Subcutaneous adipose tissue (tissue), 4 donors: ENCODE data around the gene CYP2C8. TPM values are rescaled to one million over a fixed set of nuclear protein-coding genes. Genes with fewer than 3 reads are reported as not detected.

Experiments
- total RNA-seq, 4 donors: library from RNA; depleted of rRNA; stranded (reverse); fragments of >200 nt; gene quantifications; one replicate each; pipeline ENCODE4 v1.1.0, GENCODE V29; 2016
- TF ChIP-seq, protein P1 (sequence below): fragments of 450-650 bp; IDR thresholded peaks from one replicate; pipeline ENCODE4 v1.5.1; 2016; ENCODE audit warnings: low read depth, mild to moderate bottlenecking, control low read depth, antibody characterized with exemption, moderate library complexity

CYP2C8 gene
- total RNA-seq, 4 donors from 2014 or later, result not detected

DNA sequence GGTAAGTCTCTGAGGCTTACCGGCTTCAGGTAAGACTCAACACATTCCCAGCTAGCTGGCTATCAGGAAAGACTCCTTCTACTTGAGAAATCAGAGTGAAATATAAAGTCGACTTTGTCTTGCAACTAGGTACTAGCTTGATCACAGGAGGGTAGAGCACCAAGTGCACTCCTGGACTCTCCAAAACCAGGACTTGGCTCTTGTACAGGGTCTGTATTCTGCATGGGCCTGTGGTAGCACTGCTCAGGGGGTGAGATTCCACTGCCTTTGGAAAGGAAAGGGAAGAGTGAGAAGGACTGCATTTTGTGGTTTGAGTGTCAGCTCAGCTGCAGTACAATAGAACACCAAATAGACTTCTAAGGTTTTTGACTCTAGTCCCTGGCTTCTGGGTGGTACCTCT lies 19.4 kb downstream of the CYP2C8 start:
- TF ChIP-seq, protein P1, sequence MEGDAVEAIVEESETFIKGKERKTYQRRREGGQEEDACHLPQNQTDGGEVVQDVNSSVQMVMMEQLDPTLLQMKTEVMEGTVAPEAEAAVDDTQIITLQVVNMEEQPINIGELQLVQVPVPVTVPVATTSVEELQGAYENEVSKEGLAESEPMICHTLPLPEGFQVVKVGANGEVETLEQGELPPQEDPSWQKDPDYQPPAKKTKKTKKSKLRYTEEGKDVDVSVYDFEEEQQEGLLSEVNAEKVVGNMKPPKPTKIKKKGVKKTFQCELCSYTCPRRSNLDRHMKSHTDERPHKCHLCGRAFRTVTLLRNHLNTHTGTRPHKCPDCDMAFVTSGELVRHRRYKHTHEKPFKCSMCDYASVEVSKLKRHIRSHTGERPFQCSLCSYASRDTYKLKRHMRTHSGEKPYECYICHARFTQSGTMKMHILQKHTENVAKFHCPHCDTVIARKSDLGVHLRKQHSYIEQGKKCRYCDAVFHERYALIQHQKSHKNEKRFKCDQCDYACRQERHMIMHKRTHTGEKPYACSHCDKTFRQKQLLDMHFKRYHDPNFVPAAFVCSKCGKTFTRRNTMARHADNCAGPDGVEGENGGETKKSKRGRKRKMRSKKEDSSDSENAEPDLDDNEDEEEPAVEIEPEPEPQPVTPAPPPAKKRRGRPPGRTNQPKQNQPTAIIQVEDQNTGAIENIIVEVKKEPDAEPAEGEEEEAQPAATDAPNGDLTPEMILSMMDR, result no peak

DNA sequence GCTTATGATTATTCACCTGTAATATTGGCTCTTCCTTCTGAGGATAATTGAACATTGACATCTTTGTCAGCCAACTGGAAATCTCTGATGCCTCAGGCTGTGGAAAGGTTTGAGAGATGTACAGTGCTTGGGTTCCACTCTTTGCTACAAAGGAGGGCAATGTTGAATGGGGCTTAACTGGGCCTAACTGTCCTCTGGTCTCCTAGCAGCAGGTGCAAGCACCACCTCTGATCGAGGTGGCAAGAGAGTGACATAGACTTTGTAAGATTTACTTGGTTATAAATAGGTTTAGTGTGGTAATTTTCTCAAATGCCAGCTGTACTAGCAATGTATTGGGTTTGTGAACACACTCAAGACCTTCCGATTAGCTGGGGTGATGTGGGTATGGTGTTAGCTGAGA lies 21.1 kb downstream of the CYP2C8 start:
- TF ChIP-seq, protein P1, result no peak

DNA sequence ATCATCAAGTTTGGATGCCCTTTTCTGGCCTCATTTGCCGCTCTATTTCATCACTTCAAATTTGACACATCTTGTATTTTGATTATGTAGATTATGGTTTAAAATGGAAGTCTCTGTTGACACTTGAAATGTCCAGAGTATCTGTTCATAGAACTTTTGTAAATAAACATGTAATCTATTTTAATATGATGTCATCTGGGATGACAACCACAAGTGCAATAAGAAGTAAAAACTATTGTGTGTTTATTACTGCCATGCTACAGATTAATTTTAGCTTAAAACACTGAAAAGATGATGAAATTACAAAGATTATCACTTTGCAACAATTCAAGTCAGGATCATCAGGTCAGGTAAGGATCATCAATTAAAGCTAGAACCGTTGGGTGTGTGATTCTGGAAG lies 30.0 kb downstream of the CYP2C8 start:
- TF ChIP-seq, protein P1, result no peak

DNA sequence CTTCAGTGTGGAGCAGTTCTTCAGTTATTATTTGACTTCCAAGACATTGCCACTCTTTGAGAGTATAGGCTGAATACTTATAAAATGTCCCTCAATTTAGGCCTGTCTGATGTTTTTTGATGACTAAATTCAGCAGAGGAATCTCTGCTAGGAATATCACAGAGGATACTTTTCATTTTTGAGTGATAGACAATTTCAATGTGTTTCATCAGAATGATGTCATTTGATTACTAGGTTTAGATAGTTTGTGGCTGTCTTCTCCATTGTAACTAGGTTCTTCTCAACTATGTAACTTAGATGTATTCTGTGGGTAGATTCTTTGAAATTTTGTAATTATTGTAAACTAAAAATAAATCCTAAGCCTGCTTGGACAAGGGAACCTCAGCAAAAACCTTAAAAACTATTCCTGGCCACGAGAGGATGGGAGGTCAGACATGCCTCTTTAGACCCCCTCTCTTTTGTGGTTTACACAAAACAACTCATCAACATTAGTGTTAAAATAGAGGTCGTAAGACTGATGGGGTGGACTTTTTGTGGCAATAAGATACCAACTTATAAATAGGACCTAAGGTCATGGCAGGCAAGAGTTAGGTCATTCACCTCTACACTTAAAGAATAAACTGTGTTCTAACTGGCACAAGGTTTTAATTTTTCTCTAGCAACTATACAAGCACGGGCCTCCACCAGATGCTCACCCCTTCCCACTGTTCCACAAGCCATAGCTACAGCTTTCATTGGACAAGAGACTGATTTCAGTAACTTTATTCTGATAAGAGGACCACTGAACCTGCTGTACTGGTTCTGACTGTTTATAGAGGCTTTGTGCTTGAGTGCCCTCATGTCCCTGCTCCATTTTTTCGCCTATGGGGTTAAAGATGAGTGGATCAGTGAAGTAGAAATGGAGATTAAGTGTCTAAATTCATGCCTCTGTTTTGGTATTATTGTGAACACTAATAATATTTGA lies 33.7 kb downstream of the CYP2C8 start:
- TF ChIP-seq, protein P1, result no peak

DNA sequence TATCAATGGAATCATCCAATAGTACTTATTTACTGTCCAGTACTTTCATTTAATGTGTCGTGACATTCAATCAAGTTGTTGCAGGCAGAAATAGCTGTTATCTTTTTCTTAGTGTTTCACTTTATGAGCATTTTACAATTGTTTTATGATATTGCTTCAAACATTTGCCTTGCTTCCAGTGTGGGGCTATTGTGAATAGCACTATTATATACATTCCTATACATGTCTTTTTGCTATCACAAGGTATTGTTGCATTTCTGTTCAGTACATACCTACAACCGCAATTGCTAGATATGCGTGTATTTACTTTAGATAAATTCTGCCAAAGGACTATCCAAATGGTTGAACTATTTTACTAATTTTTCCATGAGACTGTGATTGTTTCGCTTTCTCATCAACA lies 34.9 kb downstream of the CYP2C8 start:
- TF ChIP-seq, protein P1, result no peak

DNA sequence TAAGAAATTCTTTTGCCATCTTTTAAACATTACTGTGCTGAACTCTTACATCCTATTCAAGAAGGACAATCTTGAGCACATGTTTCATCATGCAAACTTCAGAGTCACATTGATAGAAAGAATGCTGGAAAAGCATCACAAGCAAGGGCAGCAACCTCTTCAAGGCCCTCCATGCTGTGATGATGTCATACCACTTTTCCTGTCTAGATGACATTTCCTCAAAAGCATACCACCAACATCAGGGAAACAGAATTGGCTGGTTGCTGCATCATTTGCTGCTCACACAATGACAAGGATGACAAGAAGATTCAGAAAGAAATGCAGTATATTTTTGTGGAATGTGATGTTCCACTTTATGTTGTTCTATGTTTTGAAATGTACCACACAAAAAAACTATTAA lies 37.6 kb downstream of the CYP2C8 start:
- TF ChIP-seq, protein P1, result no peak

DNA sequence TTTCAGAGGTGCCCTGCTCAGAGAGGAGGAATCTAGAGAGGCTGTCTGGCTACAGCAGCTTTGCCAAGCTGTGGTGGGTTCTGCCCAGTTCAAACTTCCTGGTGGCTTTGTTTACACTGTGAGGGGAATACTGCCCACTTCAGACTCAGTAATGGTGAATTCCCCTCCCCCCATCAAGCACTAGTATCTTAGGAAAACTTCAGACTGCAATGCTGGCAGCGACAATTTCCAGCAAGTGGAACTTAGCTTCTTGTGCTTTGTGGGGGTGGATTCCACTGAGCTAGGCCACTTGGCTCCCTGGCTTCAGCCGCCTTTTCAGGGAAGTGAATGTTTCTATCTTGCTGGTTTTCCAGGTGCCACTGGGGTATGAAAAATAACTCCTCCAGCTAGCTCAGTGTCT lies 42.8 kb downstream of the CYP2C8 start:
- TF ChIP-seq, protein P1, result no peak
